HepG2 (cell line): Measurements from ENCODE around the gene TOE1.

Experiments
- BRCA1 ChIP-seq: sonication (generic); formaldehyde crosslinking; IDR thresholded peaks from 2 replicates; pipeline ENCODE4 v1.4.0; 2020; ENCODE audit warnings: missing genetic modification reagents
- TF ChIP-seq, protein P1 (sequence below): sonication (generic); formaldehyde crosslinking; IDR thresholded peaks from 2 replicates; pipeline ENCODE4 v1.4.0; 2020; ENCODE audit warnings: missing genetic modification reagents

DNA sequence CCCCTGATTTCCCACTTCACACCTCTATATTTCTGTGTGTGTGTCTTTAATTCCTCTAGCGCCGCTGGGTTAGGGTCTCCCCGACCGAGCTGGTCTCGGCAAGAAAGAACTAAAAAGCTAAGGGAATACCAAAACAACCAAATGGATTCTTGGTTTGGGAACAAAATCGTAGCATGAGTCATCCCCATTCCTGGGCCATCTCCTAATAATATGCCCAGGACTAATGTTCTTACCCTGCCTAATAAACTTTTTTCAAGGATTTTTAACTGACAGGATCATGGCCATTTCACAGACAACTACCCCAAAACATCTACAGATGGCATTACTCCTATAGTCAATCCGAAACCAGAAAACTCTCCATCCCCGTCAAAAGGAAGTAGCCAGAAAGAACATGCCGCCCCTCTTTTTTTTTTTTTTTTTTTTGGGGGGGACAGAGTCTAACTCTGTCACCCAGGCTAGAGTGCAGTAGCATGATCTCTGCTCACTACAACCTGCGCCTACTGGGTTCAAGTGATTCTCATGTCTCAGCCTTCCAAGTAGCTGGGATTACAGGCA is 17.4 kb upstream of the TOE1 start:
- TF ChIP-seq BRCA1 (CRISPR knock-in tag) = no peak
- TF ChIP-seq, protein P1, sequence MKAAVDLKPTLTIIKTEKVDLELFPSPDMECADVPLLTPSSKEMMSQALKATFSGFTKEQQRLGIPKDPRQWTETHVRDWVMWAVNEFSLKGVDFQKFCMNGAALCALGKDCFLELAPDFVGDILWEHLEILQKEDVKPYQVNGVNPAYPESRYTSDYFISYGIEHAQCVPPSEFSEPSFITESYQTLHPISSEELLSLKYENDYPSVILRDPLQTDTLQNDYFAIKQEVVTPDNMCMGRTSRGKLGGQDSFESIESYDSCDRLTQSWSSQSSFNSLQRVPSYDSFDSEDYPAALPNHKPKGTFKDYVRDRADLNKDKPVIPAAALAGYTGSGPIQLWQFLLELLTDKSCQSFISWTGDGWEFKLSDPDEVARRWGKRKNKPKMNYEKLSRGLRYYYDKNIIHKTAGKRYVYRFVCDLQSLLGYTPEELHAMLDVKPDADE = no peak
